ENCODE results near the gene IL17C.

Gene IL17C

GRCh38 chr16:88687254-88687576, 48.8 kb downstream of the IL17C start:
- no peak for DNase-seq

GRCh38 chr16:88687676-88688012, 49.3 kb downstream of the IL17C start:
- DNase-seq, result no peak

- DNase-seq, result no peak
These were observed 49.8 kb downstream of the IL17C start for GRCh38 chr16:88688013-88688778.
